ENCODE data around the gene HS6ST3. TPM values are rescaled to one million over a fixed set of nuclear protein-coding genes. Genes with fewer than 3 reads are reported as not detected.

HS6ST3 gene
- total RNA-seq, 1 donor from 2014 or later = not detected

DNA sequence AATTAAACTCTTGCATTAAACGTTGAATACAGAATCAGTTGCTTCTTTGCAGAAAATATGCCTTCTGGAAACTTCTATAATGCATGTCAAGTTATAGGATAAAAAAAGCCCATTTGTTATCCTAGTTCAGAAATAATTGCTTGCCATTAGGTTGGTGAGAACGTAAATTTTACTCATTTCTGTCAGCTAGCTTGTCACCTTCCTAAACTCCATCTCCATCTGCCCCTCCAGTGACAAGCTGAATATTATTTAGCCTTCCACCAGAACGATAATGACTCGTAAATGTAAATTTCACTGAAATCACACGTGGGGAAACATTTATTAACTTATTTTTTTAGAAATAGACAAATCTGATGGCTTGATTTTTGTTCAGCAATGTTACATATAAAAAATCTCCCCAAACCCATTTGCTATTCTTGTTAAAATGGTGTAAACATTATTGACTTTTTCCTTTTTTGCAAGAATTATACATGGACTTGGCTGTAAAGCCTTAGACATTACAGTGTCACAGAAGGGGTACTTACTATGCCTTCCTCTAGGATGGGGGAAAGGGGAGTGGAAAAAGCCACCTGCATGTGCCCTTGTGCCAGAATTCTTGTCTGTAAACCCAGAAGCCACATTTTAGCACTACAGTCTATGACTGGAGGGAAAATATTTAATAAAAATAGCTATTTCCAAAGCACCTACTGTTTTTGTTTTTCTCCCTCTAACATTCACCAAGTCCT lies 577.5 kb downstream of the HS6ST3 start:
- H3K9me3 Mint-ChIP-seq (ENCODE audit: unreplicated experiment) = peaks cover 5% of the 10 kb centered on the region
- no peaks in the 10 kb centered on the region for H3K27me3 Mint-ChIP-seq (ENCODE audit: unreplicated experiment)
- H3K4me3 Mint-ChIP-seq (ENCODE audit: unreplicated experiment) = no peak overlapping the region

DNA sequence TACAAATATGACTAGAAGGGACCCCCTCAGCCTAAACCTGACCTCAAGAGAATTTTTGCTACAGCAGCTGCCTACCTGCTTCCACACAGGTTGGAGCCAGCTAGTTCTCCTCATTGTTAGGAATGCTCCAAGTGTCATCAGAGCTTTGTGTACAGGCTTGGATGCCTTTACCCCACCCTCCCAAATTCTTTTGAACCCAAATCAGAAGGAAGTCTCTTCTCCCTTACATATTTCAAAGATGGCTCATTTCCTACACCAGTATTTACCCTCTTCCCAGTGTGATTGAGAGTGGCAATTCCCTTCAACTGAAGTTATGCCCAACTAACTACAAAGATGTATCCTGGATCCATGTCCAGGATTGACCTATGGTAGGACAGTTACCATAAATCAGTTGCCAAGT lies 581.2 kb downstream of the HS6ST3 start:
- Mint-ChIP-seq H3K36me3 (ENCODE audit: unreplicated experiment) (no peaks in the 10 kb centered on the region), H3K4me1 (ENCODE audit: unreplicated experiment) (no peaks in the 10 kb centered on the region), H3K27me3 (ENCODE audit: unreplicated experiment) (no peaks in the 10 kb centered on the region), H3K27ac (ENCODE audit: unreplicated experiment) (no peak overlapping the region), H3K4me3 (ENCODE audit: unreplicated experiment) (no peak overlapping the region), H3K9me3 (ENCODE audit: unreplicated experiment) (peaks cover 10% of the 10 kb centered on the region)
- DNase-seq (ENCODE audit: extremely low spot score, unreplicated experiment) = no peak
- TF ChIP-seq, protein P1, sequence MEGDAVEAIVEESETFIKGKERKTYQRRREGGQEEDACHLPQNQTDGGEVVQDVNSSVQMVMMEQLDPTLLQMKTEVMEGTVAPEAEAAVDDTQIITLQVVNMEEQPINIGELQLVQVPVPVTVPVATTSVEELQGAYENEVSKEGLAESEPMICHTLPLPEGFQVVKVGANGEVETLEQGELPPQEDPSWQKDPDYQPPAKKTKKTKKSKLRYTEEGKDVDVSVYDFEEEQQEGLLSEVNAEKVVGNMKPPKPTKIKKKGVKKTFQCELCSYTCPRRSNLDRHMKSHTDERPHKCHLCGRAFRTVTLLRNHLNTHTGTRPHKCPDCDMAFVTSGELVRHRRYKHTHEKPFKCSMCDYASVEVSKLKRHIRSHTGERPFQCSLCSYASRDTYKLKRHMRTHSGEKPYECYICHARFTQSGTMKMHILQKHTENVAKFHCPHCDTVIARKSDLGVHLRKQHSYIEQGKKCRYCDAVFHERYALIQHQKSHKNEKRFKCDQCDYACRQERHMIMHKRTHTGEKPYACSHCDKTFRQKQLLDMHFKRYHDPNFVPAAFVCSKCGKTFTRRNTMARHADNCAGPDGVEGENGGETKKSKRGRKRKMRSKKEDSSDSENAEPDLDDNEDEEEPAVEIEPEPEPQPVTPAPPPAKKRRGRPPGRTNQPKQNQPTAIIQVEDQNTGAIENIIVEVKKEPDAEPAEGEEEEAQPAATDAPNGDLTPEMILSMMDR (IDR thresholded peaks at IDR 0.05) = no peak

More for the DNA sequence above, 577.5 kb downstream of the HS6ST3 start:
- Mint-ChIP-seq H3K4me1 (ENCODE audit: unreplicated experiment) (no peaks in the 10 kb centered on the region), H3K27ac (ENCODE audit: unreplicated experiment) (no peak overlapping the region), H3K36me3 (ENCODE audit: unreplicated experiment) (no peaks in the 10 kb centered on the region)
- DNase-seq (ENCODE audit: extremely low spot score, unreplicated experiment) = no peak
- TF ChIP-seq, protein P1 (IDR thresholded peaks at IDR 0.05) = no peak

DNA sequence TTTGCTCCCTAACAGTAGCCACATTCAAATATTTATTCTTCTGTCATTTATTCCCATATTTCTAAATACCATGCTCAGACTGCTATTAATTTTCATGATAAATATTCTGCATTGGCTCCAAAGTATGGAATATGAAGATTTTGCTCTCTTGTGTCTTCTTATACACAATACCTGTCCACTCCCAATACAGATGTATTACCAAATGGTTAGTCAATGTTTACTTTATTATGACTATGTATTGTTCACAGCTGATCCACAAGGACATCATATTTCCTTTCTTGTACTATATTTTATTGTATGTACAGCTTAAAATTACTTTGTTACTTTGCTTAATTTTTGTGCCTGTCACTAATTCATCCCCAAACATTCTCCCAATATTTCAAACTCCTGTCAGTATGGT lies 582.1 kb downstream of the HS6ST3 start:
- Mint-ChIP-seq H3K4me3 (ENCODE audit: unreplicated experiment) (no peak overlapping the region), H3K27ac (ENCODE audit: unreplicated experiment) (no peak overlapping the region), H3K27me3 (ENCODE audit: unreplicated experiment) (no peaks in the 10 kb centered on the region), H3K36me3 (ENCODE audit: unreplicated experiment) (no peaks in the 10 kb centered on the region), H3K9me3 (ENCODE audit: unreplicated experiment) (peaks cover 10% of the 10 kb centered on the region), H3K4me1 (ENCODE audit: unreplicated experiment) (no peaks in the 10 kb centered on the region)
- no peak for DNase-seq (ENCODE audit: extremely low spot score, unreplicated experiment)
- TF ChIP-seq, protein P1 (IDR thresholded peaks at IDR 0.05) = no peak

DNA sequence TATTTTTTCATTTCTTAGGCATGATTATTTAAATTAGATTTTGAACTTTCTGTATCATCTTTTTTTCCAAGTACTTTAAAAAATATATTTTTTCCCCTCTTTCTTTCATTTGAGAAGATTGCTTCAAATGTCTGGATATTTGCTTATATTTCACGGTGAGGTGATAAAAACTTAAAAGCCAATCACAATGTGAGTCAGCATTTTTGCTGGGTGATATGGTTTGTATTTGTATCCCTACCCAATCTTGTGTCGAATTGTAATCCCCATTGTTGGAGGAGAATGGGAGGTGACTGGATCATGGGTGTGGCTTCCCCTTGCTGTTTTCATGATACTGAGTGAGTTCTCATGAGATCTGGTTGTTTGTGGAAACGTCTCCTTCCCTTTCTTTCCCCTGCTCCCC lies 583.9 kb downstream of the HS6ST3 start:
- DNase-seq (ENCODE audit: extremely low spot score, unreplicated experiment) = no peak
- no peaks in the 10 kb centered on the region for H3K27me3 Mint-ChIP-seq (ENCODE audit: unreplicated experiment)
- TF ChIP-seq, protein P1 (IDR thresholded peaks at IDR 0.05) = no peak
- H3K4me1 Mint-ChIP-seq (ENCODE audit: unreplicated experiment) = no peaks in the 10 kb centered on the region
- no peaks in the 10 kb centered on the region for H3K36me3 Mint-ChIP-seq (ENCODE audit: unreplicated experiment)
- H3K27ac Mint-ChIP-seq (ENCODE audit: unreplicated experiment) = no peak overlapping the region
- peaks cover 10% of the 10 kb centered on the region for H3K9me3 Mint-ChIP-seq (ENCODE audit: unreplicated experiment)
- H3K4me3 Mint-ChIP-seq (ENCODE audit: unreplicated experiment) = no peak overlapping the region

DNA sequence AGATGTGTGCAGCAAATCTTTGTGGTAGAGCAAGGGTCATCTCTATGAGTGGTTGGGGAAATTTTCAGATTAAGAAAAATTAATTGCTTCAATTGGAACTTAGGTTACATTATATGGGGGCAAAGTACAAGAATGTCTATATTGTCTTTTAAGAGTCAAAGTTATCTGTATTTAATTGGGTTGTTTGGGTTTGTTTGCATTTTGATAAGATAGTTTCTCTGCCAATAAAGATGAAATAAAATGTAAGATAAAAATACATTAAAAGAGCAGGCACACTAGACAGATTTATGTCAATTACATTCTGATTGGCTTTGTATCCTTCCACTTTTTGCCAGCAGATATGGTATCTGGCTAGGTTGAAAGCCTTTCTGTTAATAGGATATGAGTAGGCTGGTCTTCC lies 587.1 kb downstream of the HS6ST3 start:
- DNase-seq (ENCODE audit: extremely low spot score, unreplicated experiment) = no peak
- no peak overlapping the region for H3K27ac Mint-ChIP-seq (ENCODE audit: unreplicated experiment)
- TF ChIP-seq, protein P1 (IDR thresholded peaks at IDR 0.05) = no peak
- no peak overlapping the region for H3K4me3 Mint-ChIP-seq (ENCODE audit: unreplicated experiment)
- no peaks in the 10 kb centered on the region for H3K27me3 Mint-ChIP-seq (ENCODE audit: unreplicated experiment)
- no peaks in the 10 kb centered on the region for H3K36me3 Mint-ChIP-seq (ENCODE audit: unreplicated experiment)
- H3K9me3 Mint-ChIP-seq (ENCODE audit: unreplicated experiment) = peaks cover 10% of the 10 kb centered on the region
- H3K4me1 Mint-ChIP-seq (ENCODE audit: unreplicated experiment) = no peaks in the 10 kb centered on the region
